Peyer's patch (tissue), 4 donors: Measurements from ENCODE around the gene RNU6-7. TPM values are rescaled to one million over a fixed set of nuclear protein-coding genes. Genes with fewer than 3 reads are reported as not detected.

Experiments used
- DNase-seq, 3 donors: peaks; one replicate each; pipeline ENCODE4 v3.0.0-alpha.2; 2017 to 2019
- H3K27ac ChIP-seq, 4 donors: fragments of 200-600 bp; sonication (generic); one replicate each; pipeline ENCODE4 v1.5.1; 2016 to 2019
- H3K27me3 ChIP-seq, 2 donors: fragments of 200-600 bp; sonication (generic); one replicate each; pipeline ENCODE4 v1.5.1; 2019
- H3K36me3 ChIP-seq, 3 donors: fragments of 200-600 bp; sonication (generic); one replicate each; pipeline ENCODE4 v1.5.1; 2016 to 2019
- H3K4me1 ChIP-seq, 4 donors: fragments of 200-600 bp; sonication (generic); one replicate each; pipeline ENCODE4 v1.5.1; 2016 to 2019
- H3K4me3 ChIP-seq, 4 donors: fragments of 200-600 bp; sonication (generic); 1 replicate in 3 of 4; 2 replicates in 1 of 4; pipeline ENCODE4 v1.5.1; 2016 to 2019; ENCODE audit warnings: mild to moderate bottlenecking in 1 of 4
- H3K9me3 ChIP-seq, 4 donors: fragments of 200-600 bp; sonication (generic); one replicate each; pipeline ENCODE4 v1.5.1; 2016 to 2019; ENCODE audit warnings: mild to moderate bottlenecking in 1 of 4
- POLR2A ChIP-seq, 2 donors: fragments of 450-650 bp; IDR thresholded peaks; one replicate each; pipeline ENCODE4 v1.5.1; 2017; ENCODE audit warnings: antibody characterized with exemption in 2 of 2, mild to moderate bottlenecking in 2 of 2, moderate library complexity in 2 of 2
- total RNA-seq, 4 donors: library from RNA; depleted of rRNA; stranded (reverse); fragments of >200 nt; gene quantifications; one replicate each; pipeline ENCODE4 v1.1.0, GENCODE V29; 2016
- TF ChIP-seq, protein P1 (sequence below), 6 experiments: fragments of 450-650 bp in 4 of 6; fragments of 200-600 bp in 2 of 6; sonication (generic) in 1 of 6; IDR thresholded peaks; one replicate each; pipeline ENCODE4 v1.5.1; 2017 to 2019; ENCODE audit warnings: antibody characterized with exemption in 6 of 6, mild to moderate bottlenecking in 3 of 6, moderate library complexity in 1 of 6

The RNU6-7 gene
- total RNA-seq, 4 donors from 2014 or later, result not detected

GRCh38 chr14:32230181-32230580, 28.3 kb downstream of the RNU6-7 start:
- Histone ChIP-seq H3K27me3 (no peaks in the 10 kb centered on the region), H3K9me3 (no peaks in the 10 kb centered on the region), H3K27ac (no peak overlapping the region), H3K4me1 (peaks cover 0 to 9% (median 0%) of the 10 kb centered on the region in 4 donors), H3K4me3 (no peak overlapping the region), H3K36me3 (no peaks in the 10 kb centered on the region)
- no peak for DNase-seq
- no peak for TF ChIP-seq POLR2A (IDR thresholded peaks at IDR 0.05)
- TF ChIP-seq, protein P1, sequence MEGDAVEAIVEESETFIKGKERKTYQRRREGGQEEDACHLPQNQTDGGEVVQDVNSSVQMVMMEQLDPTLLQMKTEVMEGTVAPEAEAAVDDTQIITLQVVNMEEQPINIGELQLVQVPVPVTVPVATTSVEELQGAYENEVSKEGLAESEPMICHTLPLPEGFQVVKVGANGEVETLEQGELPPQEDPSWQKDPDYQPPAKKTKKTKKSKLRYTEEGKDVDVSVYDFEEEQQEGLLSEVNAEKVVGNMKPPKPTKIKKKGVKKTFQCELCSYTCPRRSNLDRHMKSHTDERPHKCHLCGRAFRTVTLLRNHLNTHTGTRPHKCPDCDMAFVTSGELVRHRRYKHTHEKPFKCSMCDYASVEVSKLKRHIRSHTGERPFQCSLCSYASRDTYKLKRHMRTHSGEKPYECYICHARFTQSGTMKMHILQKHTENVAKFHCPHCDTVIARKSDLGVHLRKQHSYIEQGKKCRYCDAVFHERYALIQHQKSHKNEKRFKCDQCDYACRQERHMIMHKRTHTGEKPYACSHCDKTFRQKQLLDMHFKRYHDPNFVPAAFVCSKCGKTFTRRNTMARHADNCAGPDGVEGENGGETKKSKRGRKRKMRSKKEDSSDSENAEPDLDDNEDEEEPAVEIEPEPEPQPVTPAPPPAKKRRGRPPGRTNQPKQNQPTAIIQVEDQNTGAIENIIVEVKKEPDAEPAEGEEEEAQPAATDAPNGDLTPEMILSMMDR (IDR thresholded peaks at IDR 0.05), result peak in 1 of 6 experiments; percentile 23

DNA sequence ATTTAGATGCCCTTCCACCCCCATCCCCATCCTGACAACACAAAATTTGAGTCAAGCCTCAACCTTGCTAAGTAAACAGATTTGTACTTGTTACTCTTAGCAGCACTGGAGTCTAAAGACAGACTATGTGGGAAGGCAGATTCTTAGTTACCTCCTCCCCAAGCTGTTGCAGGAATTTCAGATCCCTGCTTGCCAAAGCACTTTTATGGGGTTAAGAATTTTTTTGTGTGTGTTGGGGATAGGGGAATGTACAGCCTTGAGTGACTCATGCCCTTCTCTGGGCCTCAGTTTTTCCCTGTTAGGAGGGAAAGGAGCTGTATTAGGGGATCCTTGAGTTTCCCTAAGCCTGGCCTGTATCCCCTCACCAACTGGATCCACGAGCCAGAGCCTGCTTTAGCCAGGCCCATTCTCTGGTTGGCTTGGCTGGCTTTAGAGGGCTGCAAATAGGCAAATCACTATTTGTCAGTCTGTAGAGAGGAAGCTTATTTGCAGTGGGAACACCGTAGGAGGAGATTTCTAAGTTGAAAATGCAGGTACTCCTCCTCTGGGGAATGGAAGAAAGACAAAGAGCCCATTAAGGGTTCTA, 28.9 kb downstream of the RNU6-7 start:
- no peak for DNase-seq
- Histone ChIP-seq H3K4me3 (no peak overlapping the region), H3K27ac (no peak overlapping the region), H3K36me3 (no peaks in the 10 kb centered on the region), H3K4me1 (peaks cover 0 to 9% (median 0%) of the 10 kb centered on the region in 4 donors), H3K27me3 (no peaks in the 10 kb centered on the region), H3K9me3 (no peaks in the 10 kb centered on the region)
- no peak for TF ChIP-seq POLR2A (IDR thresholded peaks at IDR 0.05)
- TF ChIP-seq, protein P1 (IDR thresholded peaks at IDR 0.05), result no peak

DNA sequence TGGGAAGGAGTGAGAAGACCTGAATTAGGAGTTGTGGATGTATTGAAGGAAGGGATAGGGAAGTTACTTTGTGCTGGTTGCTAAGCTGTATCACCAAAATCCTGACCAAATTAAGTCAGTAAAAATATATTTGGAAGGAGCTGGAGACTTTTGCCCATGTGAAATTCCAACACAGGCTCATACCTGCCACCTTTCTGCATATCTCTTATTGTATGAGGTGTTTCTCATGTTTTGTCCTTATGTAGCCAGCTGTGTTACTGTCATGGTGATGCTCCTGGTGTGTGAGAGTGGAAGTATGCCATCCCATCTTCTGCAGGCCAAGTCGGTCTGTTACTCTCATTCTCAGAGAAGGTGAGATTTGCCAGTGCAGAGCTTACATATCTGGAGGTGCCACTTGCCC, 30.6 kb downstream of the RNU6-7 start:
- peaks cover 0 to 9% (median 0%) of the 10 kb centered on the region in 4 donors for H3K4me1 ChIP-seq
- H3K36me3 ChIP-seq, result no peaks in the 10 kb centered on the region
- no peaks in the 10 kb centered on the region for H3K27me3 ChIP-seq
- no peak overlapping the region for H3K27ac ChIP-seq
- no peaks in the 10 kb centered on the region for H3K9me3 ChIP-seq
- no peak overlapping the region for H3K4me3 ChIP-seq
- DNase-seq, result no peak
- TF ChIP-seq, protein P1 (IDR thresholded peaks at IDR 0.05), result no peak
- no peak for TF ChIP-seq POLR2A (IDR thresholded peaks at IDR 0.05)

DNA sequence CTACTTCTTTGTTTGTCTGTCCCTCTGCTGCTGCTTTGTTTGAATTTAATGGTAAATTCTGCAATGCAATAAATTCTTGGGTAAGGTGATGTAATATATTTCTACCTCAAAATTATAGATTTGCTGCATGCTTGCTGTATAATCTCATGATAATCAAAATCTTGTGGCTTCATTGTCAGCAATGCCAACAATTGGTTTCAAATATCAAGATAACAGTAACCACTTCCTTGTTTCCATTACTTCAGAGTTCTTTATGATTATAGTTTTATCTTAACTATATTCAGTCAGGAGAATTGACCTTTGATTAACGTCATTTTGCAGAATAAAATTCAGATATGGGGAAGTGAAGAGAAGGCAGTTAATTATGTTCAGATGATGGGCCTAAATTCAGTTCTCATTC, 31.4 kb downstream of the RNU6-7 start:
- no peaks in the 10 kb centered on the region for H3K27me3 ChIP-seq
- H3K4me1 ChIP-seq, result peaks cover 0 to 9% (median 0%) of the 10 kb centered on the region in 4 donors
- H3K36me3 ChIP-seq, result no peaks in the 10 kb centered on the region
- TF ChIP-seq POLR2A (IDR thresholded peaks at IDR 0.05), result no peak
- TF ChIP-seq, protein P1 (IDR thresholded peaks at IDR 0.05), result no peak
- H3K9me3 ChIP-seq, result no peaks in the 10 kb centered on the region
- H3K27ac ChIP-seq, result no peak overlapping the region
- H3K4me3 ChIP-seq, result no peak overlapping the region
- DNase-seq, result no peak

DNA sequence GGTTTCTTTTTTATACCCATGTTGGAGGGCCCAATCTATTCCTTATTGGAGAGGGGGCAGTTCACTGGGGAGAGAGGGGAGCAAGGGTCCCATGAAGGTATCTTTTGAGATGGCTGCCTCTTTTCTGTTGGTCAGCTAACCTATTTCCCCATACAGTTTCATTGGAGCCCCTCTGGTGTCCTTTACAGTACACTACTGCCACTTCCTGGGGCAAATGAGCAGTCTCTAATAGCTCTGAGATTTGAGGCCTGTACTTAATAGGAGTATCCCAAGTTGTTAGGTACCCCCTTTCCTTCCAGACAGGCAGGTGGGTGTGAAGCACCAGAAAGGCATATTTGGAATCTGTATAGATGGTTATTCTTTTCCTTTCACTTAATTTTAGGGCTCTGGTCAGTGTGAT, 42.6 kb downstream of the RNU6-7 start:
- H3K27ac ChIP-seq, result no peak overlapping the region
- no peak overlapping the region for H3K4me3 ChIP-seq

More for the DNA sequence above, 42.6 kb downstream of the RNU6-7 start:
- TF ChIP-seq, protein P1 (IDR thresholded peaks at IDR 0.05), result peak in 3 of 6 experiments; percentile 4 to 27 (median 13)
- TF ChIP-seq POLR2A (IDR thresholded peaks at IDR 0.05), result no peak
- DNase-seq, result no peak
- no peaks in the 10 kb centered on the region for H3K4me1 ChIP-seq
- no peaks in the 10 kb centered on the region for H3K36me3 ChIP-seq
- no peaks in the 10 kb centered on the region for H3K9me3 ChIP-seq
- H3K27me3 ChIP-seq, result no peaks in the 10 kb centered on the region
